Spleen (tissue), 11 donors: ENCODE data around the gene MYH15. TPM values are rescaled to one million over a fixed set of nuclear protein-coding genes. Genes with fewer than 3 reads are reported as not detected.

Source experiments
- DNase-seq: peaks from one replicate; pipeline ENCODE4 v3.0.0-alpha.2; 2020
- H3K27ac ChIP-seq, 8 donors: fragments of 200-600 bp; sonication (generic) in 7 of 8; 1 replicate in 4 of 8; 2 replicates in 4 of 8; pipeline versions ENCODE4 v1.5.0 to v1.8.0; 2016 to 2021; ENCODE audit warnings: inconsistent platforms in 4 of 8, mild to moderate bottlenecking in 4 of 8, moderate library complexity in 1 of 8
- H3K27me3 ChIP-seq, 7 donors: fragments of 200-600 bp; sonication (generic) in 6 of 7; replicated peaks in 1 of 7; 1 replicate in 4 of 7; 2 replicates in 3 of 7; pipeline versions ENCODE4 v1.5.0 to v1.8.0; 2016 to 2021; ENCODE audit warnings: inconsistent platforms in 3 of 7, mild to moderate bottlenecking in 1 of 7
- H3K36me3 ChIP-seq, 6 donors: fragments of 200-600 bp; sonication (generic) in 5 of 6; 1 replicate in 4 of 6; 2 replicates in 2 of 6; pipeline versions ENCODE4 v1.5.0 to v1.8.0; 2016 to 2021; ENCODE audit warnings: inconsistent platforms in 2 of 6
- H3K4me1 ChIP-seq, 6 donors: fragments of 200-600 bp; sonication (generic) in 5 of 6; 1 replicate in 3 of 6; 2 replicates in 3 of 6; pipeline versions ENCODE4 v1.5.0 to v1.8.0; 2016 to 2021; ENCODE audit warnings: inconsistent platforms in 3 of 6
- H3K4me3 ChIP-seq, 8 donors: fragments of 200-600 bp; sonication (generic) in 7 of 8; 1 replicate in 4 of 8; 2 replicates in 4 of 8; pipeline versions ENCODE4 v1.5.0 to v1.8.0; 2016 to 2021; ENCODE audit warnings: inconsistent platforms in 4 of 8, mild to moderate bottlenecking in 4 of 8, moderate library complexity in 2 of 8
- H3K9me3 ChIP-seq, 8 donors: fragments of 200-600 bp; sonication (generic) in 7 of 8; 1 replicate in 4 of 8; 2 replicates in 4 of 8; pipeline versions ENCODE4 v1.5.0 to v1.8.0; 2016 to 2021; ENCODE audit warnings: inconsistent platforms in 4 of 8
- CTCF ChIP-seq, 11 experiments: fragments of 200-600 bp in 7 of 11; fragments of 450-650 bp in 4 of 11; sonication (generic) in 4 of 11; IDR thresholded peaks in 8 of 11; conservative IDR thresholded peaks in 3 of 11; 1 replicate in 7 of 11; 2 replicates in 4 of 11; pipeline versions ENCODE4 v1.4.0 to v1.8.0; 2016 to 2021; ENCODE audit warnings: antibody characterized with exemption in 11 of 11, inconsistent platforms in 4 of 11, mild to moderate bottlenecking in 1 of 11
- POLR2A ChIP-seq, 3 donors: fragments of 450-650 bp; IDR thresholded peaks; one replicate each; pipeline ENCODE4 v1.5.1; 2017; ENCODE audit warnings: antibody characterized with exemption in 3 of 3, mild to moderate bottlenecking in 1 of 3
- POLR2AphosphoS5 ChIP-seq, 3 donors: sonication (generic); formaldehyde crosslinking; IDR thresholded peaks; one replicate each; pipeline ENCODE4 v1.5.1; 2017; ENCODE audit warnings: antibody characterized with exemption in 3 of 3
- WGBS, 5 donors: extraction: QIAGEN DNeasy Blood & Tissue Kit in 3 of 5; methylation state at CpG; one replicate each; pipeline versions ENCODE4 v1.1.5 to v1.1.7; 2013 to 2018; 5-methylcytosine and 5-hydroxymethylcytosine counted together
- intact Hi-C: fragments of 100-400 bp; cut with DNase I; formaldehyde crosslinking; loops from one replicate; pipeline ENCODE4 v1.15.0; 2023; ENCODE audit warnings: low total_unique reads
- polyA plus RNA-seq, 3 donors: library from polyadenylated mRNA; stranded (reverse); fragments of 200-250 nt; gene quantifications; one replicate each; pipeline ENCODE4 v1.2.1, GENCODE V29; 2013
- total RNA-seq, 7 donors: library from RNA; depleted of rRNA in 3 of 7; stranded (reverse); fragments of >200 nt in 3 of 7; fragmentation: NEBNext Ultra II Directional in 4 of 7; extraction: Animal tissue kit (Norgen Biotek cat#: 25700) in 4 of 7; gene quantifications; one replicate each; pipeline versions ENCODE4 v1.1.0 to v1.2.1, GENCODE V29; 2016 to 2021
- donor health status: healthy with polysubstance abuse.
- donor health status: DM: no; HTN: no; CAD: no; lungs with moderate emphysema.
- donor health status: DM: no; HTN: no; CAD: no.
- donor health status: Bipolar disorder and iron deficiency.
- donor health status: healthy.
- donor health status: DM: no; HTN: no; CAD: no.
- donor health status: DM: yes; HTN: yes; CAD: no.

The MYH15 gene
- total and polyA plus RNA-seq, 10 donors = 0.02 to 3.0 (median 0.18) TPM

- Histone ChIP-seq H3K27me3 (no peaks in the 10 kb centered on the region), H3K9me3 (no peaks in the 10 kb centered on the region), H3K36me3 (no peaks in the 10 kb centered on the region), H3K27ac (no peak overlapping the region), H3K4me1 (peaks cover 0 to 9% (median 5%) of the 10 kb centered on the region in 6 donors), H3K4me3 (no peak overlapping the region)
- TF ChIP-seq POLR2AphosphoS5 (IDR thresholded peaks at IDR 0.05) = no peak
- TF ChIP-seq CTCF (IDR thresholded peaks at IDR 0.05 in 8 of 11, conservative IDR thresholded peaks at IDR 0.05 in 3 of 11) = no peak
- TF ChIP-seq POLR2A (IDR thresholded peaks at IDR 0.05) = no peak
- intact Hi-C loops = loop anchor here (5.0 kb wide), 2 partner anchors 327 to 542 kb away; no protein-coding TSS in a partner anchor
- DNase-seq = no peak
- 76 to 97% (median 95%) methylated on average over 2 of the region's 2 CpGs for WGBS, 5 donors
These were observed 31.2 kb downstream of the MYH15 start for GRCh38 chr3:108479224-108479623.

GRCh38 chr3:108477511-108478147 is 32.8 kb downstream of the MYH15 start:
- peaks cover 0 to 9% (median 5%) of the 10 kb centered on the region in 6 donors for H3K4me1 ChIP-seq
- H3K9me3 ChIP-seq = no peaks in the 10 kb centered on the region
- H3K4me3 ChIP-seq = no peak overlapping the region
- 23 to 26% (median 25%) methylated on average over 4 of the region's 4 CpGs for WGBS, 5 donors
- no peak overlapping the region for H3K27ac ChIP-seq
- TF ChIP-seq POLR2AphosphoS5 (IDR thresholded peaks at IDR 0.05) (no peak), POLR2A (IDR thresholded peaks at IDR 0.05) (no peak), CTCF (IDR thresholded peaks at IDR 0.05 in 8 of 11, conservative IDR thresholded peaks at IDR 0.05 in 3 of 11) (peak; percentile 28 to 82 (median 71))
- intact Hi-C loops = loop anchor here (5.0 kb wide), 2 partner anchors 325 to 540 kb away; no protein-coding TSS in a partner anchor
- no peaks in the 10 kb centered on the region for H3K36me3 ChIP-seq
- H3K27me3 ChIP-seq = no peaks in the 10 kb centered on the region
- no peak for DNase-seq

GRCh38 chr3:108475220-108475782 is 35.1 kb downstream of the MYH15 start:
- intact Hi-C loops = loop anchor here (5.0 kb wide), 2 partner anchors 323 to 538 kb away; no protein-coding TSS in a partner anchor
- H3K27me3 ChIP-seq = no peaks in the 10 kb centered on the region
- 50 to 74% (median 68%) methylated on average over 1 of the region's 1 CpG for WGBS, 5 donors
- no peaks in the 10 kb centered on the region for H3K36me3 ChIP-seq
- no peak for TF ChIP-seq CTCF (IDR thresholded peaks at IDR 0.05 in 8 of 11, conservative IDR thresholded peaks at IDR 0.05 in 3 of 11)
- no peak for TF ChIP-seq POLR2AphosphoS5 (IDR thresholded peaks at IDR 0.05)
- no peak for TF ChIP-seq POLR2A (IDR thresholded peaks at IDR 0.05)
- no peak overlapping the region for H3K4me3 ChIP-seq
- no peak for DNase-seq
- H3K9me3 ChIP-seq = no peaks in the 10 kb centered on the region
- peaks cover 0 to 9% (median 5%) of the 10 kb centered on the region in 6 donors for H3K4me1 ChIP-seq
- no peak overlapping the region for H3K27ac ChIP-seq

- DNase-seq = no peak
- Histone ChIP-seq H3K27me3 (no peaks in the 10 kb centered on the region), H3K4me3 (no peak overlapping the region), H3K9me3 (no peaks in the 10 kb centered on the region), H3K36me3 (no peaks in the 10 kb centered on the region), H3K27ac (no peak overlapping the region), H3K4me1 (peaks cover 0 to 9% (median 5%) of the 10 kb centered on the region in 6 donors)
- 91 to 97% (median 94%) methylated on average over 3 of the region's 3 CpGs for WGBS, 5 donors
- intact Hi-C loops = no loop called here
- no peak for TF ChIP-seq POLR2A (IDR thresholded peaks at IDR 0.05)
- TF ChIP-seq CTCF (IDR thresholded peaks at IDR 0.05 in 8 of 11, conservative IDR thresholded peaks at IDR 0.05 in 3 of 11) = no peak
- TF ChIP-seq POLR2AphosphoS5 (IDR thresholded peaks at IDR 0.05) = no peak
These were observed 35.8 kb downstream of the MYH15 start for GRCh38 chr3:108474581-108474980.
